GM12878 (cell line): ENCODE measurements around the gene FAM186B.

Experiments
- EZH2 ChIP-seq: IDR thresholded peaks from 2 replicates; pipeline ENCODE4 v1.6.1; 2012; ENCODE audit warnings: low read depth, mild to moderate bottlenecking, control low read depth, inconsistent platforms, low read length, borderline replicate concordance; ENCODE audit not compliant: control insufficient read depth
- HDAC2 ChIP-seq: fragments of 200-600 bp; sonication (generic); IDR thresholded peaks from 2 replicates; pipeline ENCODE4 v1.6.1; 2017
- JUND ChIP-seq: IDR thresholded peaks from 2 replicates; pipeline ENCODE4 v1.6.1; 2012; ENCODE audit warnings: low read depth, mild to moderate bottlenecking, low read length, improper control_type of control experiment, moderate library complexity
- MYC ChIP-seq: IDR thresholded peaks from 2 replicates; pipeline ENCODE4 v1.6.1; 2011; ENCODE audit warnings: mild to moderate bottlenecking, low read length, moderate library complexity, inconsistent platforms; ENCODE audit not compliant: insufficient read depth, insufficient replicate concordance, insufficient read length, severe bottlenecking
- POLR2A ChIP-seq: IDR thresholded peaks from 2 replicates; pipeline ENCODE4 v1.6.1; 2011; ENCODE audit warnings: low read depth, mild to moderate bottlenecking, low read length
- POLR2AphosphoS5 ChIP-seq: IDR thresholded peaks from 2 replicates; pipeline ENCODE4 v1.6.1; 2011; ENCODE audit warnings: mild to moderate bottlenecking, low read length, inconsistent platforms
- RAD21 ChIP-seq: IDR thresholded peaks from 2 replicates; pipeline ENCODE4 v1.6.1; 2011; ENCODE audit warnings: mild to moderate bottlenecking, low read depth, low read length, moderate library complexity; ENCODE audit not compliant: insufficient read depth
- SIX5 ChIP-seq: IDR thresholded peaks from 2 replicates; pipeline ENCODE4 v1.6.1; 2011; ENCODE audit warnings: mild to moderate bottlenecking, low read depth, low read length, moderate library complexity; ENCODE audit not compliant: severe bottlenecking
- TARDBP ChIP-seq: IDR thresholded peaks from 2 replicates; pipeline ENCODE4 v1.6.1; 2016; ENCODE audit warnings: borderline replicate concordance
- ZZZ3 ChIP-seq: IDR thresholded peaks from 2 replicates; pipeline ENCODE4 v1.6.1; 2011; ENCODE audit warnings: low read depth; ENCODE audit not compliant: control insufficient read depth, insufficient read length
- TF ChIP-seq, protein P1 (sequence below): IDR thresholded peaks from 2 replicates; pipeline ENCODE4 v1.6.1; 2012; ENCODE audit warnings: low read depth, low read length, improper control_type of control experiment
- TF ChIP-seq, protein P2 (sequence below), 3 experiments: IDR thresholded peaks in 2 of 3; conservative IDR thresholded peaks in 1 of 3; 2 replicates each; pipeline ENCODE4 v1.5.1; 2011; ENCODE audit warnings: low read depth in 3 of 3, low read length in 3 of 3, mild to moderate bottlenecking in 3 of 3, control low read depth in 2 of 3, moderate library complexity in 2 of 3, inconsistent platforms in 1 of 3, mixed read lengths in 1 of 3; ENCODE audit not compliant: control insufficient read depth in 2 of 3, insufficient read depth in 1 of 3; ENCODE audit errors: extremely low read depth in 1 of 3

DNA sequence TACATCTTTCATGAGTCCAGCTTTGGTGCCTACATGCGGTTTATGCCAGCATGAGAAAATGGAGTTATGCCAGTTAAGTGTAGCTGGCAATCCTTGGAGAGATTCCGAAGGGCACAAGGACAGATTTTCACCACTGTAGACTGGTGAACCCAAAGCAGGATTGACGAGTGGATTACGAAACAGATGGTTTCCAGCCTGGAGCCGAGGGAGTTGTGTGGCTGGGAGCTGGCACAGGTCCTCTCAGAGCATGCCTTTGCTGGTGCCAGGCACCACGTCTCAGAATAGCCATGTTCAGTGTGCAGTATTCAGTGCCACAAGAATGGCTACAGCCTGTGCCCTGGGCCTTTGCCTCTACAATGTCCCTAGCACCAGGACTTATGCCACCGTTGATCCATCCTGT lies 53.4 kb downstream of the FAM186B start:
- TF ChIP-seq, protein P1, sequence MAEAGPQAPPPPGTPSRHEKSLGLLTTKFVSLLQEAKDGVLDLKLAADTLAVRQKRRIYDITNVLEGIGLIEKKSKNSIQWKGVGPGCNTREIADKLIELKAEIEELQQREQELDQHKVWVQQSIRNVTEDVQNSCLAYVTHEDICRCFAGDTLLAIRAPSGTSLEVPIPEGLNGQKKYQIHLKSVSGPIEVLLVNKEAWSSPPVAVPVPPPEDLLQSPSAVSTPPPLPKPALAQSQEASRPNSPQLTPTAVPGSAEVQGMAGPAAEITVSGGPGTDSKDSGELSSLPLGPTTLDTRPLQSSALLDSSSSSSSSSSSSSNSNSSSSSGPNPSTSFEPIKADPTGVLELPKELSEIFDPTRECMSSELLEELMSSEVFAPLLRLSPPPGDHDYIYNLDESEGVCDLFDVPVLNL = no peak
- TF ChIP-seq EZH2 (no peak), RAD21 (no peak), SIX5 (no peak), MYC (no peak), HDAC2 (no peak), TARDBP (no peak), POLR2A (no peak), ZZZ3 (no peak), POLR2AphosphoS5 (no peak), JUND (no peak)
- TF ChIP-seq, protein P2, sequence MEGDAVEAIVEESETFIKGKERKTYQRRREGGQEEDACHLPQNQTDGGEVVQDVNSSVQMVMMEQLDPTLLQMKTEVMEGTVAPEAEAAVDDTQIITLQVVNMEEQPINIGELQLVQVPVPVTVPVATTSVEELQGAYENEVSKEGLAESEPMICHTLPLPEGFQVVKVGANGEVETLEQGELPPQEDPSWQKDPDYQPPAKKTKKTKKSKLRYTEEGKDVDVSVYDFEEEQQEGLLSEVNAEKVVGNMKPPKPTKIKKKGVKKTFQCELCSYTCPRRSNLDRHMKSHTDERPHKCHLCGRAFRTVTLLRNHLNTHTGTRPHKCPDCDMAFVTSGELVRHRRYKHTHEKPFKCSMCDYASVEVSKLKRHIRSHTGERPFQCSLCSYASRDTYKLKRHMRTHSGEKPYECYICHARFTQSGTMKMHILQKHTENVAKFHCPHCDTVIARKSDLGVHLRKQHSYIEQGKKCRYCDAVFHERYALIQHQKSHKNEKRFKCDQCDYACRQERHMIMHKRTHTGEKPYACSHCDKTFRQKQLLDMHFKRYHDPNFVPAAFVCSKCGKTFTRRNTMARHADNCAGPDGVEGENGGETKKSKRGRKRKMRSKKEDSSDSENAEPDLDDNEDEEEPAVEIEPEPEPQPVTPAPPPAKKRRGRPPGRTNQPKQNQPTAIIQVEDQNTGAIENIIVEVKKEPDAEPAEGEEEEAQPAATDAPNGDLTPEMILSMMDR (IDR thresholded peaks at IDR 0.05 in 2 of 3, conservative IDR thresholded peaks at IDR 0.05 in 1 of 3; ENCODE audit: control insufficient read depth in 2 of 3, extremely low read depth in 1 of 3, insufficient read depth in 1 of 3, low read depth in 3 of 3, low read length in 3 of 3) = no peak
